Fibroblast of upper back skin (primary cell): ENCODE measurements around the gene TEK.
"Not testable (repeated sequence)": the region's sequence is repeated elsewhere in the genome, so short reads cannot be mapped to it uniquely, and the experiment has no call there.

ENCODE experiments used
- DNase-seq: peaks from one replicate; pipeline ENCODE4 v3.0.0-alpha.2; 2013

TEK gene

GRCh38 chr9:27182421-27182820, 73.4 kb downstream of the TEK start:
- DNase-seq = no peak

- no peak for DNase-seq
Measured at GRCh38 chr9:27183131-27183530, 74.1 kb downstream of the TEK start.

- DNase-seq = no peak
Measured at GRCh38 chr9:27183701-27184100, 74.7 kb downstream of the TEK start.

GRCh38 chr9:27184556-27185351, 75.7 kb downstream of the TEK start:
- no peak for DNase-seq

GRCh38 chr9:27188426-27188825, 79.4 kb downstream of the TEK start:
- DNase-seq = no peak

GRCh38 chr9:27189426-27189825, 80.4 kb downstream of the TEK start:
- no peak for DNase-seq

- no peak for DNase-seq
Measured at GRCh38 chr9:27192291-27192960, 83.4 kb downstream of the TEK start.

- no peak for DNase-seq
Measured at GRCh38 chr9:27193886-27194285, 84.9 kb downstream of the TEK start.

GRCh38 chr9:27194401-27195091, 85.5 kb downstream of the TEK start:
- DNase-seq = peak; percentile 90

- no peak for DNase-seq
Measured at GRCh38 chr9:27195191-27195590, 86.2 kb downstream of the TEK start.

GRCh38 chr9:27196383-27196782, 87.4 kb downstream of the TEK start:
- DNase-seq = no peak

- DNase-seq = peak; percentile 51
Measured at GRCh38 chr9:27198190-27198589, 89.2 kb downstream of the TEK start.

- no peak for DNase-seq
Measured at GRCh38 chr9:27202056-27202455, 93.0 kb downstream of the TEK start.

- no peak for DNase-seq
Measured at GRCh38 chr9:27203783-27204182, 94.8 kb downstream of the TEK start.

- DNase-seq = no peak
Measured at GRCh38 chr9:27204578-27204977, 95.6 kb downstream of the TEK start.

GRCh38 chr9:27205198-27205597, 96.2 kb downstream of the TEK start:
- DNase-seq = no peak

- no peak for DNase-seq
Measured at GRCh38 chr9:27206041-27206440, 97.0 kb downstream of the TEK start.

- peak; percentile 28 for DNase-seq
Measured at GRCh38 chr9:27209034-27209433, 100.0 kb downstream of the TEK start.

GRCh38 chr9:27210588-27210987, 101.6 kb downstream of the TEK start:
- DNase-seq = no peak

GRCh38 chr9:27212191-27212590, 103.2 kb downstream of the TEK start:
- peak; percentile 6 for DNase-seq

- DNase-seq = no peak
Measured at GRCh38 chr9:27212621-27213020, 103.6 kb downstream of the TEK start.

- no peak for DNase-seq
Measured at GRCh38 chr9:27227192-27227591, 118.2 kb downstream of the TEK start.

- not testable (repeated sequence) for DNase-seq
Measured at GRCh38 chr9:27239648-27240047, 130.6 kb downstream of the TEK start.

GRCh38 chr9:27247756-27248155, 138.7 kb downstream of the TEK start:
- peak; percentile 13 for DNase-seq
